Activated CD4-positive, alpha-beta T cell treated with anti-CD3 and anti-CD28 coated beads for 36 hours (primary cell): ENCODE results near the gene TUBGCP3. TPM values are rescaled to one million over a fixed set of nuclear protein-coding genes. Genes with fewer than 3 reads are reported as not detected.
"Not testable (repeated sequence)": the region's sequence is repeated elsewhere in the genome, so short reads cannot be mapped to it uniquely, and the experiment has no call there.

ENCODE experiments used
- ATAC-seq: fragments of 200-7000 bp; cut with Tn5 transposase; one replicate; pipeline ENCODE4 v1.10.0; 2021; ENCODE audit warnings: mild to moderate bottlenecking, moderate library complexity
- CTCF ChIA-PET: fragments of 350-600 bp; sonication (Branson Sonifier 250); formaldehyde crosslinking; loops from one replicate; lab custom pipeline; 2021; ENCODE audit warnings: antibody characterized with exemption; lab: Charles Lee
- POLR2A ChIA-PET: fragments of 350-600 bp; sonication (Branson Sonifier 250); formaldehyde crosslinking; loops from one replicate; lab custom pipeline; 2021; ENCODE audit warnings: antibody characterized with exemption, inconsistent platforms; lab: Charles Lee
- DNase-seq: peaks from one replicate; pipeline ENCODE4 v3.0.0-alpha.2; 2020
- H3K27ac Mint-ChIP-seq: one replicate; pipeline ENCODE4 v1.8.0; 2021; ENCODE audit warnings: mixed read lengths
- H3K27me3 Mint-ChIP-seq: one replicate; pipeline ENCODE4 v1.8.0; 2021; ENCODE audit warnings: mixed read lengths
- H3K36me3 Mint-ChIP-seq: one replicate; pipeline ENCODE4 v1.8.0; 2021; ENCODE audit warnings: low read depth, mixed read lengths
- H3K4me1 Mint-ChIP-seq: one replicate; pipeline ENCODE4 v1.8.0; 2021; ENCODE audit warnings: mixed read lengths
- H3K4me3 Mint-ChIP-seq: one replicate; pipeline ENCODE4 v1.8.0; 2021; ENCODE audit warnings: mild to moderate bottlenecking, moderate library complexity, mixed read lengths
- H3K9me3 Mint-ChIP-seq: one replicate; pipeline ENCODE4 v1.8.0; 2021; ENCODE audit warnings: low read depth, mixed read lengths
- intact Hi-C, 2 experiments: fragments of 100-400 bp; cut with DNase I in 1 of 2; cut with micrococcal nuclease in 1 of 2; formaldehyde crosslinking; loops; one replicate each; pipeline versions ENCODE4 v1.14.2 to v1.15.1; 2022 to 2024; cut with DNase I, micrococcal nuclease
- total RNA-seq, 2 experiments: library from RNA; stranded (reverse); gene quantifications; one replicate each; pipeline ENCODE4 v1.2.3, GENCODE V29; 2021

Gene TUBGCP3
- total RNA-seq = 10 to 100 TPM; 57.2 to 60.5 TPM

- intact Hi-C loops = loop anchor here (1.0 to 10.0 kb wide), 7 partner anchors 18 to 1875 kb away; partner anchors contain the start of genes ANKRD10 (in 1 of the 2), CUL4A (in 1 of the 2), DCUN1D2 (in 1 of the 2) and ING1 (in 1 of the 2)
Observed at GRCh38 chr13:112587764-112588489, at the start of gene TUBGCP3. TUBGCP3 (minus strand) TSS chr13:112588153; CDS start chr13:112587980, 173 bp downstream.

GRCh38 chr13:112637017-112637801 lies 49.3 kb upstream of the TUBGCP3 start:
- intact Hi-C loops = no loop called here
- Mint-ChIP-seq H3K4me3 (no peak overlapping the region), H3K27ac (no peak overlapping the region), H3K36me3 (no peaks in the 10 kb centered on the region), H3K9me3 (no peaks in the 10 kb centered on the region), H3K4me1 (peaks cover 12% of the 10 kb centered on the region), H3K27me3 (peaks cover 8% of the 10 kb centered on the region)
- no peak for DNase-seq
- CTCF ChIA-PET = interaction anchor here (0.8 to 1.1 kb wide), 2 partner anchors 71 to 238 kb away, joined by 3 read pairs; no protein-coding TSS in a partner anchor
- no peak for ATAC-seq
- POLR2A ChIA-PET = no interaction called here

More at GRCh38 chr13:112587764-112588489, at the start of gene TUBGCP3:
- POLR2A ChIA-PET = interaction anchor here (0.5 to 0.7 kb wide), 2 partner anchors 80 to 532 kb away, joined by 4 read pairs; no protein-coding TSS in a partner anchor
- Mint-ChIP-seq H3K4me3 (peak within 1 kb of the TSS; percentile 96), H3K4me1 (peaks cover 40% of the 10 kb centered on the region), H3K9me3 (no peaks in the 10 kb centered on the region), H3K27ac (peak within 1 kb of the TSS; percentile 97), H3K27me3 (no peaks in the 10 kb centered on the region), H3K36me3 (peaks cover 11% of the 10 kb centered on the region)
- ATAC-seq (peak; percentile 84), DNase-seq (peak; percentile 89)
- CTCF ChIA-PET = interaction anchor here (0.7 to 3.9 kb wide), 3 partner anchors 14 to 139 kb away, joined by 3 to 32 read pairs (median 7); no protein-coding TSS in a partner anchor

- DNase-seq = no peak
- Mint-ChIP-seq H3K4me1 (peaks cover 9% of the 10 kb centered on the region), H3K9me3 (no peaks in the 10 kb centered on the region), H3K36me3 (no peaks in the 10 kb centered on the region), H3K27ac (no peak overlapping the region), H3K27me3 (peaks cover 8% of the 10 kb centered on the region), H3K4me3 (no peak overlapping the region)
- no peak for ATAC-seq
- intact Hi-C loops = no loop called here
- ChIA-PET POLR2A (no interaction called here), CTCF (interaction anchor here (0.8 kb wide), 1 partner anchor 70 kb away, joined by 3 read pairs; no protein-coding TSS in a partner anchor)
Observed at GRCh38 chr13:112636401-112636975, 48.5 kb upstream of the TUBGCP3 start.

GRCh38 chr13:112635323-112635722 lies 47.4 kb upstream of the TUBGCP3 start:
- POLR2A ChIA-PET = no interaction called here
- Mint-ChIP-seq H3K4me1 (peaks cover 5% of the 10 kb centered on the region), H3K27me3 (peaks cover 7% of the 10 kb centered on the region), H3K9me3 (no peaks in the 10 kb centered on the region), H3K4me3 (no peak overlapping the region), H3K36me3 (no peaks in the 10 kb centered on the region), H3K27ac (no peak overlapping the region)
- CTCF ChIA-PET = no interaction called here
- no peak for ATAC-seq
- intact Hi-C loops = no loop called here
- no peak for DNase-seq

GRCh38 chr13:112634102-112634501 lies 46.1 kb upstream of the TUBGCP3 start:
- CTCF ChIA-PET = interaction anchor here (1.1 kb wide), 1 partner anchor 12 kb away, joined by 5 read pairs; no protein-coding TSS in a partner anchor

GRCh38 chr13:112630226-112630625 lies 42.3 kb upstream of the TUBGCP3 start:
- H3K4me1 Mint-ChIP-seq, H3K9me3 Mint-ChIP-seq, H3K36me3 Mint-ChIP-seq, intact Hi-C loops, ATAC-seq, H3K27ac Mint-ChIP-seq, H3K27me3 Mint-ChIP-seq, DNase-seq, POLR2A ChIA-PET, H3K4me3 Mint-ChIP-seq: not testable (repeated sequence)
- CTCF ChIA-PET = interaction anchor here (1.7 kb wide), 1 partner anchor 10 kb away, joined by 3 read pairs; no protein-coding TSS in a partner anchor

More at GRCh38 chr13:112634102-112634501, 46.1 kb upstream of the TUBGCP3 start:
- ATAC-seq (no peak), DNase-seq (no peak)
- POLR2A ChIA-PET = no interaction called here
- H3K4me3 Mint-ChIP-seq = no peak overlapping the region
- no peak overlapping the region for H3K27ac Mint-ChIP-seq
- no peaks in the 10 kb centered on the region for H3K36me3 Mint-ChIP-seq
- H3K27me3 Mint-ChIP-seq = no peaks in the 10 kb centered on the region
- no peaks in the 10 kb centered on the region for H3K9me3 Mint-ChIP-seq
- intact Hi-C loops = no loop called here
- peaks cover 2% of the 10 kb centered on the region for H3K4me1 Mint-ChIP-seq

- POLR2A ChIA-PET = no interaction called here
- H3K27ac Mint-ChIP-seq = no peak overlapping the region
- H3K4me3 Mint-ChIP-seq = no peak overlapping the region
- DNase-seq (no peak), ATAC-seq (no peak)
- no peaks in the 10 kb centered on the region for H3K27me3 Mint-ChIP-seq
- H3K4me1 Mint-ChIP-seq = no peaks in the 10 kb centered on the region
- no peaks in the 10 kb centered on the region for H3K9me3 Mint-ChIP-seq
- intact Hi-C loops = no loop called here
- CTCF ChIA-PET = interaction anchor here (0.6 to 1.7 kb wide), 3 partner anchors 10 to 247 kb away, joined by 3 to 4 read pairs (median 3); no protein-coding TSS in a partner anchor
- no peaks in the 10 kb centered on the region for H3K36me3 Mint-ChIP-seq
Observed at GRCh38 chr13:112629161-112629560, 41.2 kb upstream of the TUBGCP3 start.

GRCh38 chr13:112627613-112628012 lies 39.7 kb upstream of the TUBGCP3 start:
- intact Hi-C loops, ATAC-seq, H3K4me3 Mint-ChIP-seq, DNase-seq, CTCF ChIA-PET, H3K36me3 Mint-ChIP-seq, H3K27ac Mint-ChIP-seq, H3K9me3 Mint-ChIP-seq, H3K4me1 Mint-ChIP-seq, H3K27me3 Mint-ChIP-seq: not testable (repeated sequence)
- POLR2A ChIA-PET = interaction anchor here (0.6 kb wide), 2 partner anchors 27 to 99 kb away, joined by 3 to 4 read pairs; no protein-coding TSS in a partner anchor

GRCh38 chr13:112627161-112627560 lies 39.2 kb upstream of the TUBGCP3 start:
- POLR2A ChIA-PET = interaction anchor here (0.6 kb wide), 2 partner anchors 27 to 99 kb away, joined by 3 to 4 read pairs; no protein-coding TSS in a partner anchor
- Mint-ChIP-seq H3K27ac (no peak overlapping the region), H3K36me3 (no peaks in the 10 kb centered on the region), H3K4me3 (no peak overlapping the region), H3K9me3 (no peaks in the 10 kb centered on the region), H3K27me3 (peaks cover 3% of the 10 kb centered on the region), H3K4me1 (no peaks in the 10 kb centered on the region)
- CTCF ChIA-PET = no interaction called here
- ATAC-seq (no peak), DNase-seq (no peak)
- intact Hi-C loops = no loop called here

GRCh38 chr13:112626761-112627160 lies 38.8 kb upstream of the TUBGCP3 start:
- H3K9me3 Mint-ChIP-seq = no peaks in the 10 kb centered on the region
- H3K27ac Mint-ChIP-seq = no peak overlapping the region
- no peak overlapping the region for H3K4me3 Mint-ChIP-seq
- intact Hi-C loops = no loop called here
- no peaks in the 10 kb centered on the region for H3K4me1 Mint-ChIP-seq
- H3K27me3 Mint-ChIP-seq = peaks cover 3% of the 10 kb centered on the region
- ATAC-seq (no peak), DNase-seq (no peak)
- ChIA-PET POLR2A (no interaction called here), CTCF (no interaction called here)
- H3K36me3 Mint-ChIP-seq = no peaks in the 10 kb centered on the region

- Mint-ChIP-seq H3K4me3 (no peak overlapping the region), H3K9me3 (no peaks in the 10 kb centered on the region), H3K27me3 (peaks cover 3% of the 10 kb centered on the region), H3K4me1 (no peaks in the 10 kb centered on the region), H3K36me3 (no peaks in the 10 kb centered on the region), H3K27ac (no peak overlapping the region)
- DNase-seq (no peak), ATAC-seq (no peak)
- ChIA-PET POLR2A (no interaction called here), CTCF (no interaction called here)
- intact Hi-C loops = no loop called here
Observed at GRCh38 chr13:112626124-112626523, 38.2 kb upstream of the TUBGCP3 start.
